Endothelial cell of umbilical vein (primary cell): ENCODE measurements around the gene MDN1. TPM values are rescaled to one million over a fixed set of nuclear protein-coding genes. Genes with fewer than 3 reads are reported as not detected.

Experiments used
- BruUV-seq: library from RNA; stranded (reverse); fragments of 400-500 nt; replicated peaks from 2 replicates; lab custom pipeline; 2021; lab: Mats Ljungman, UMichigan
- CTCF ChIA-PET: fragments of 300-600, 350-600 bp; sonication (Branson Sonifier 250); formaldehyde crosslinking; loops from one replicate; lab custom pipeline; 2021; ENCODE audit warnings: antibody characterized with exemption, inconsistent platforms; lab: Charles Lee
- POLR2A ChIA-PET: fragments of 300-600, 350-600 bp; sonication (Branson Sonifier 250); formaldehyde crosslinking; loops from one replicate; lab custom pipeline; 2021; ENCODE audit warnings: antibody characterized with exemption, inconsistent platforms; lab: Charles Lee
- DNase-seq: peaks from one replicate; pipeline ENCODE4 v3.0.0-alpha.2; 2011; ENCODE audit warnings: low read depth, low spot score
- FAIRE-seq: peaks from 2 replicates; lab custom pipeline; 2011; peaks lifted over from hg19 to GRCh38; lab: Jason Lieb, UNC
- H2AFZ ChIP-seq: 2 replicates; pipeline ENCODE4 v1.6.0; 2012; ENCODE audit warnings: low read depth, low read length, control low read depth, inconsistent platforms
- H3K27ac ChIP-seq: 2 replicates; pipeline ENCODE4 v1.5.1; 2011; ENCODE audit warnings: low read depth, mild to moderate bottlenecking, control low read depth, low read length, moderate library complexity; ENCODE audit not compliant: insufficient read depth
- H3K27me3 ChIP-seq, 2 experiments: 2 replicates each; pipeline versions ENCODE4 v1.6.0 to v1.6.1; 2011; ENCODE audit warnings: low read length in 2 of 2, mixed read lengths in 1 of 2; ENCODE audit not compliant: control insufficient read depth in 2 of 2, insufficient read depth in 2 of 2
- H3K36me3 ChIP-seq, 2 experiments: 2 replicates in 1 of 2; 3 replicates in 1 of 2; pipeline ENCODE4 v1.5.1; 2011; ENCODE audit warnings: low read length in 2 of 2, mild to moderate bottlenecking in 1 of 2, moderate library complexity in 1 of 2; ENCODE audit not compliant: control insufficient read depth in 2 of 2, insufficient read depth in 2 of 2; ENCODE audit errors: extremely low read depth in 1 of 2
- H3K4me1 ChIP-seq: 3 replicates; pipeline ENCODE4 v1.5.1; 2011; ENCODE audit warnings: mild to moderate bottlenecking, low read length; ENCODE audit not compliant: control insufficient read depth, insufficient read depth; ENCODE audit errors: extremely low read depth
- H3K4me2 ChIP-seq: 2 replicates; pipeline ENCODE4 v1.6.1; 2011; ENCODE audit warnings: low read length, control low read depth, mixed read lengths; ENCODE audit not compliant: insufficient read depth
- H3K4me3 ChIP-seq, 3 experiments: fragments of 200-600 bp in 1 of 3; sonication (generic), shearing (Covaris generic) in 1 of 3; replicated peaks in 1 of 3; 2 replicates each; pipeline ENCODE4 v1.5.1; 2011 to 2016; ENCODE audit warnings: control low read depth in 3 of 3, low read length in 3 of 3, mild to moderate bottlenecking in 2 of 3, inconsistent platforms in 1 of 3, low read depth in 1 of 3, moderate library complexity in 1 of 3; ENCODE audit not compliant: insufficient read depth in 1 of 3
- H3K79me2 ChIP-seq: 2 replicates; pipeline ENCODE4 v1.6.0; 2012; ENCODE audit warnings: low read length, inconsistent platforms; ENCODE audit not compliant: control insufficient read depth, insufficient read depth
- H3K9ac ChIP-seq: replicated peaks from 2 replicates; pipeline ENCODE3; 2011; ENCODE audit warnings: low read length, control low read depth; ENCODE audit not compliant: insufficient read depth; ENCODE audit errors: extremely low read depth
- H3K9me1 ChIP-seq: replicated peaks from 3 replicates; pipeline ENCODE4 v1.6.0; 2011; ENCODE audit warnings: mild to moderate bottlenecking, low read length; ENCODE audit not compliant: control insufficient read depth, insufficient read depth; ENCODE audit errors: extremely low read depth
- H3K9me3 ChIP-seq: replicated peaks from 2 replicates; pipeline ENCODE4 v1.5.1; 2012; ENCODE audit warnings: low read length, inconsistent platforms; ENCODE audit not compliant: control insufficient read depth, insufficient read depth
- H4K20me1 ChIP-seq: replicated peaks from 2 replicates; pipeline ENCODE3; 2011; ENCODE audit warnings: mild to moderate bottlenecking, low read length; ENCODE audit not compliant: control insufficient read depth, insufficient read depth; ENCODE audit errors: extremely low read depth
- EZH2 ChIP-seq: IDR thresholded peaks from 2 replicates; pipeline ENCODE4 v1.6.1; 2012; ENCODE audit warnings: borderline replicate concordance, low read depth, mild to moderate bottlenecking, moderate library complexity, low read length, inconsistent platforms; ENCODE audit not compliant: severe bottlenecking
- FOS ChIP-seq: IDR thresholded peaks from 2 replicates; pipeline ENCODE4 v1.6.1; 2011; ENCODE audit warnings: mild to moderate bottlenecking, low read length, moderate library complexity, borderline replicate concordance; ENCODE audit not compliant: insufficient read depth
- GATA2 ChIP-seq: IDR thresholded peaks from 2 replicates; pipeline ENCODE4 v1.7.0; 2011; ENCODE audit warnings: low read depth, mild to moderate bottlenecking, moderate library complexity, mixed read lengths, low read length; ENCODE audit not compliant: insufficient read length, insufficient read depth
- JUN ChIP-seq: IDR thresholded peaks from 2 replicates; pipeline ENCODE4 v1.6.1; 2011; ENCODE audit warnings: borderline replicate concordance, low read depth; ENCODE audit not compliant: insufficient read length, insufficient read depth
- MYC ChIP-seq: IDR thresholded peaks from one replicate; pipeline ENCODE4 v1.6.1; 2011; ENCODE audit warnings: mild to moderate bottlenecking, low read depth, low read length
- POLR2A ChIP-seq: IDR thresholded peaks from 2 replicates; pipeline ENCODE4 v1.6.1; 2012; ENCODE audit warnings: low read depth, mild to moderate bottlenecking, control low read depth, low read length
- POLR2AphosphoS5 ChIP-seq: IDR thresholded peaks from 2 replicates; pipeline ENCODE4 v1.6.1; 2012; ENCODE audit warnings: low read depth, mild to moderate bottlenecking, control low read depth, low read length, moderate library complexity; ENCODE audit not compliant: insufficient read depth
- dilution Hi-C: fragments of 300-500 bp; cut with MboI; formaldehyde crosslinking; loops from one replicate; pipeline ENCODE4 v1.15.0; 2019; ENCODE audit warnings: low sequenced_read_pairs; ENCODE audit not compliant: extremely low pct_ligation_motif_present
- intact Hi-C: fragments of 100-400 bp; cut with micrococcal nuclease; formaldehyde crosslinking; loops from one replicate; pipeline ENCODE4 v1.10.0; 2022
- polyA plus RNA-seq, 4 experiments: library from polyadenylated mRNA; depleted of rRNA in 3 of 4; stranded (reverse) in 3 of 4; unstranded in 1 of 4; fragments of >200 nt; gene quantifications; 2 replicates each; pipeline versions ENCODE4 v1.2.1 to v1.2.3, GENCODE V29; 2011 to 2012; ENCODE audit warnings: missing spikeins in 1 of 4
- total RNA-seq: library from RNA; stranded (reverse); gene quantifications from 2 replicates; pipeline ENCODE4 v1.2.3, GENCODE V29; 2021
- TF ChIP-seq, protein P1 (sequence below), 2 donors: IDR thresholded peaks; 1 replicate in 1 of 2; 2 replicates in 1 of 2; pipeline ENCODE4 v1.5.1; 2011; ENCODE audit warnings: low read length in 2 of 2, mild to moderate bottlenecking in 2 of 2, moderate library complexity in 2 of 2, control low read depth in 1 of 2, inconsistent platforms in 1 of 2, low read depth in 1 of 2; ENCODE audit not compliant: insufficient read depth in 1 of 2; ENCODE audit errors: extremely low read depth in 1 of 2
- TF ChIP-seq, protein P2 (sequence below): IDR thresholded peaks from 2 replicates; pipeline ENCODE4 v1.6.1; 2011; ENCODE audit not compliant: insufficient read depth, insufficient read length

The MDN1 gene
- total and polyA plus RNA-seq, 2 donors (not counting 3 experiments of a cell fraction or from before 2014, with no cell fraction given), result 9.2 to 39.6 TPM

DNA sequence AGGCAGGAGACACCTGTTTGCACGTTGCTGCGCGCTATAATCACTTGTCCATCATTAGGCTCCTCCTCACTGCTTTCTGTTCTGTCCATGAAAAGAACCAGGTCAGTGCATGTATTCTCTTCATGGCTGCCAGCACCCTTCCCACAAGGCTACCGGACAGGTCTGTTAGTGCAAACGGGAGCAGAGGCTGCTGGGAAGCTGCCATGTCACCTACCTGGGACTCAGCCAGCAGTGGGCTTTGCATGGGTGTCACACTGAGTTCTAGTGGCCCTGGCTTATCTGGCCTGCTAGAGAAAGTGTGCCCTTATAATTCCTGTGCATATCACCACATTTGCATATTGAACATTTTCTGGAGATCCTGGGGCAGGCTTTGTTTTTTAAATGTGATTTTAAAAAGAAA, 205.8 kb downstream of the MDN1 start:
- DNase-seq (no peak), FAIRE-seq (no peak)
- no peaks in the 10 kb centered on the region for H3K36me3 ChIP-seq
- CTCF ChIA-PET, result interaction anchor here (1.4 to 1.9 kb wide), 4 partner anchors 10 to 302 kb away, joined by 5 to 10 read pairs (median 7); partner anchors contain the start of gene ANKRD6
- intact Hi-C loops, result no loop called here
- no peaks in the 10 kb centered on the region for H3K9me1 ChIP-seq
- dilution Hi-C loops, result no loop called here
- no peak for TF ChIP-seq MYC
- TF ChIP-seq EZH2, result no peak
- no peak for TF ChIP-seq JUN
- TF ChIP-seq, protein P1, sequence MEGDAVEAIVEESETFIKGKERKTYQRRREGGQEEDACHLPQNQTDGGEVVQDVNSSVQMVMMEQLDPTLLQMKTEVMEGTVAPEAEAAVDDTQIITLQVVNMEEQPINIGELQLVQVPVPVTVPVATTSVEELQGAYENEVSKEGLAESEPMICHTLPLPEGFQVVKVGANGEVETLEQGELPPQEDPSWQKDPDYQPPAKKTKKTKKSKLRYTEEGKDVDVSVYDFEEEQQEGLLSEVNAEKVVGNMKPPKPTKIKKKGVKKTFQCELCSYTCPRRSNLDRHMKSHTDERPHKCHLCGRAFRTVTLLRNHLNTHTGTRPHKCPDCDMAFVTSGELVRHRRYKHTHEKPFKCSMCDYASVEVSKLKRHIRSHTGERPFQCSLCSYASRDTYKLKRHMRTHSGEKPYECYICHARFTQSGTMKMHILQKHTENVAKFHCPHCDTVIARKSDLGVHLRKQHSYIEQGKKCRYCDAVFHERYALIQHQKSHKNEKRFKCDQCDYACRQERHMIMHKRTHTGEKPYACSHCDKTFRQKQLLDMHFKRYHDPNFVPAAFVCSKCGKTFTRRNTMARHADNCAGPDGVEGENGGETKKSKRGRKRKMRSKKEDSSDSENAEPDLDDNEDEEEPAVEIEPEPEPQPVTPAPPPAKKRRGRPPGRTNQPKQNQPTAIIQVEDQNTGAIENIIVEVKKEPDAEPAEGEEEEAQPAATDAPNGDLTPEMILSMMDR (IDR thresholded peaks at IDR 0.05; ENCODE audit: extremely low read depth in 1 of 2, insufficient read depth in 1 of 2, low read depth in 1 of 2, low read length in 2 of 2), result no peak
- TF ChIP-seq FOS, result no peak
- no peak for TF ChIP-seq POLR2AphosphoS5
- TF ChIP-seq GATA2, result no peak
- TF ChIP-seq, protein P2, sequence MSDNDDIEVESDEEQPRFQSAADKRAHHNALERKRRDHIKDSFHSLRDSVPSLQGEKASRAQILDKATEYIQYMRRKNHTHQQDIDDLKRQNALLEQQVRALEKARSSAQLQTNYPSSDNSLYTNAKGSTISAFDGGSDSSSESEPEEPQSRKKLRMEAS, result no peak
- no peak for TF ChIP-seq POLR2A
- no peaks in the 10 kb centered on the region for H4K20me1 ChIP-seq
- H3K4me1 ChIP-seq, result peaks cover 6% of the 10 kb centered on the region
- H3K4me3 ChIP-seq, result no peak overlapping the region
- no peak overlapping the region for H3K9ac ChIP-seq
- no peaks in the 10 kb centered on the region for H3K27me3 ChIP-seq
- no peaks in the 10 kb centered on the region for H3K9me3 ChIP-seq
- no peaks in the 10 kb centered on the region for H3K79me2 ChIP-seq
- no peak overlapping the region for H3K4me2 ChIP-seq
- H2AFZ ChIP-seq, result no peak overlapping the region
- POLR2A ChIA-PET, result no interaction called here
- BruUV-seq, result no TSS peak
- no peak overlapping the region for H3K27ac ChIP-seq
